ENCODE results near the gene LSR. TPM values are rescaled to one million over a fixed set of nuclear protein-coding genes. Genes with fewer than 3 reads are reported as not detected.

The LSR gene
- total and polyA plus RNA-seq, 2 of the 4 experiments (the other 2 are of a cell fraction), result 0.18 to 0.44 TPM

GRCh38 chr19:35294328-35294727, 45.5 kb downstream of the LSR start:
- H2AK9ac ChIP-seq (replicated peaks; ENCODE audit: low read depth, low read length, poor library complexity), result no peak overlapping the region
- POLR2A ChIA-PET (ENCODE audit: unreplicated experiment), result no interaction called here
- WGBS, 2 experiments (ENCODE audit: extremely low coverage in 2 of 2, insufficient read length in 1 of 2), result no CpG with 5 or more reads among the region's 3 CpGs
- BruUV-seq (replicated peaks), result no TSS peak
- no peaks in the 10 kb centered on the region for H3K9me3 ChIP-seq (ENCODE audit: control insufficient read depth, insufficient read depth, low read length)
- H2BK20ac ChIP-seq (ENCODE audit: low read depth, low read length), result no peak overlapping the region
- no peak overlapping the region for H3K9ac ChIP-seq (ENCODE audit: low read depth, low read length)
- H3K56ac ChIP-seq (ENCODE audit: extremely low read depth, insufficient read depth, low read length), result no peak overlapping the region
- no peak overlapping the region for H3K23ac ChIP-seq (ENCODE audit: low read depth, low read length)
- H3K14ac ChIP-seq (replicated peaks; ENCODE audit: low read depth, low read length), result no peak overlapping the region
- H3K9me1 ChIP-seq (ENCODE audit: insufficient read depth, low read length), result peaks cover 15% of the 10 kb centered on the region
- no peak overlapping the region for H3K4ac ChIP-seq (ENCODE audit: low read depth, low read length)
- DNase-seq, result no peak
- no peak overlapping the region for H2BK5ac ChIP-seq (ENCODE audit: low read depth, low read length, poor library complexity, severe bottlenecking)
- no peak overlapping the region for H4K91ac ChIP-seq (ENCODE audit: insufficient read depth, low read depth, low read length)
- H3K4me2 ChIP-seq (ENCODE audit: low read depth, low read length), result no peak overlapping the region
- dilution Hi-C loops (cut with HindIII; ENCODE audit: low sequenced_read_pairs, unreplicated experiment) (no loop called here), intact Hi-C loops (cut with micrococcal nuclease) (no loop called here), in situ Hi-C loops (cut with MboI; ENCODE audit: low sequenced_read_pairs) (no loop called here)
- no peaks in the 10 kb centered on the region for H4K20me1 ChIP-seq (ENCODE audit: insufficient read depth, low read length)
- H3K27me3 ChIP-seq (ENCODE audit: control insufficient read depth, insufficient read depth, low read length), result peaks cover 21% of the 10 kb centered on the region
- no peaks in the 10 kb centered on the region for H3K79me1 ChIP-seq (ENCODE audit: low read depth in 1 of 2, low read length in 2 of 2)
- H3K4me1 ChIP-seq (ENCODE audit: control insufficient read depth, insufficient read depth, low read length), result no peaks in the 10 kb centered on the region
- H3K27ac ChIP-seq (ENCODE audit: insufficient read depth, low read length), result no peak overlapping the region
- no peak for TF ChIP-seq BHLHE40 (IDR thresholded peaks at IDR 0.05; ENCODE audit: low read depth, low read length)
- no peak for TF ChIP-seq POLR2A (IDR thresholded peaks at IDR 0.05; ENCODE audit: low read depth, low read length)
- no peak for TF ChIP-seq ELK1 (IDR thresholded peaks at IDR 0.05; ENCODE audit: borderline replicate concordance, low read depth, low read length)
- TF ChIP-seq CTCF (conservative IDR thresholded peaks at IDR 0.05; ENCODE audit: low read depth, low read length), result no peak
- no peak for TF ChIP-seq MXI1 (IDR thresholded peaks at IDR 0.05; ENCODE audit: borderline replicate concordance, low read depth, low read length)
- no peak for TF ChIP-seq RAD21 (IDR thresholded peaks at IDR 0.05; ENCODE audit: low read length)
- no peak for TF ChIP-seq CHD1 (IDR thresholded peaks at IDR 0.05; ENCODE audit: low read depth, low read length)
- TF ChIP-seq CEBPB (IDR thresholded peaks at IDR 0.05; ENCODE audit: low read depth, low read length), result no peak
- TF ChIP-seq RCOR1 (IDR thresholded peaks at IDR 0.05; ENCODE audit: insufficient replicate concordance, low read length), result no peak
- TF ChIP-seq RFX5 (IDR thresholded peaks at IDR 0.05; ENCODE audit: low read depth, low read length), result no peak
- no peak for TF ChIP-seq NFE2L2 (IDR thresholded peaks at IDR 0.05; ENCODE audit: low read depth, low read length)
- TF ChIP-seq SMC3 (IDR thresholded peaks at IDR 0.05; ENCODE audit: low read depth, low read length), result no peak
- no peak for TF ChIP-seq USF2 (IDR thresholded peaks at IDR 0.05; ENCODE audit: low read depth, low read length)
- no peak overlapping the region for H4K8ac ChIP-seq (ENCODE audit: low read depth in 2 of 2, low read length in 2 of 2)
- H2AK5ac ChIP-seq (ENCODE audit: low read depth, low read length), result no peak overlapping the region
- CTCF ChIA-PET, result interaction anchor here (1.0 kb wide), 1 partner anchor 12 kb away, joined by 3 read pairs; the partner anchor contains the start of gene HAMP
- no peaks in the 10 kb centered on the region for H3K36me3 ChIP-seq (ENCODE audit: control insufficient read depth, insufficient read depth, low read length)
- no peak overlapping the region for H4K5ac ChIP-seq (ENCODE audit: low read depth, low read length)
- H2BK120ac ChIP-seq (ENCODE audit: low read depth, low read length), result no peak overlapping the region
- H3K18ac ChIP-seq (ENCODE audit: low read depth, low read length), result no peak overlapping the region
- ATAC-seq (ENCODE audit: low read depth), result no peak
- no peak overlapping the region for H3K4me3 ChIP-seq (ENCODE audit: insufficient read depth, low read depth, low read length)
- no peak overlapping the region for H2AFZ ChIP-seq (replicated peaks; ENCODE audit: low read length, poor library complexity)
- no peak overlapping the region for H2BK15ac ChIP-seq (ENCODE audit: low read depth, low read length)

Data from IMR-90 (cell line).